Activated T-helper 2 cell treated with anti-CD3 and anti-CD28 coated beads, Interferon-gamma antibody, Interleukin-2, Interleukin-4, amounts not matched to agents 10 μg/mL and 5 μg/mL and 100 μg/mL, durations not matched to agents 14 hours and 24 hours and 36 hours (primary cell): ENCODE results near the gene TDRD10. TPM values are rescaled to one million over a fixed set of nuclear protein-coding genes. Genes with fewer than 3 reads are reported as not detected.

ENCODE experiments used
- DNase-seq: peaks from one replicate; pipeline ENCODE4 v3.0.0; 2021; ENCODE audit warnings: low spot score
- H3K27ac Mint-ChIP-seq: one replicate; pipeline ENCODE4 v1.8.0; 2021; ENCODE audit warnings: mixed read lengths
- H3K27me3 Mint-ChIP-seq: one replicate; pipeline ENCODE4 v1.8.0; 2021; ENCODE audit warnings: low read depth, mixed read lengths
- H3K36me3 Mint-ChIP-seq: one replicate; pipeline ENCODE4 v1.8.0; 2021; ENCODE audit warnings: low read depth, mixed read lengths
- H3K4me1 Mint-ChIP-seq: one replicate; pipeline ENCODE4 v1.8.0; 2021; ENCODE audit warnings: low read depth, mixed read lengths
- H3K4me3 Mint-ChIP-seq: one replicate; pipeline ENCODE4 v1.8.0; 2021; ENCODE audit warnings: low read depth, mild to moderate bottlenecking, moderate library complexity, mixed read lengths
- H3K9me3 Mint-ChIP-seq: one replicate; pipeline ENCODE4 v1.8.0; 2021; ENCODE audit warnings: mixed read lengths
- intact Hi-C: fragments of 100-400 bp; cut with micrococcal nuclease; formaldehyde crosslinking; loops from one replicate; pipeline ENCODE4 v1.15.1; 2023
- total RNA-seq: library from RNA; stranded (reverse); gene quantifications from 2 replicates; pipeline ENCODE4 v1.2.3, GENCODE V29; 2022

TDRD10 gene, protein sequence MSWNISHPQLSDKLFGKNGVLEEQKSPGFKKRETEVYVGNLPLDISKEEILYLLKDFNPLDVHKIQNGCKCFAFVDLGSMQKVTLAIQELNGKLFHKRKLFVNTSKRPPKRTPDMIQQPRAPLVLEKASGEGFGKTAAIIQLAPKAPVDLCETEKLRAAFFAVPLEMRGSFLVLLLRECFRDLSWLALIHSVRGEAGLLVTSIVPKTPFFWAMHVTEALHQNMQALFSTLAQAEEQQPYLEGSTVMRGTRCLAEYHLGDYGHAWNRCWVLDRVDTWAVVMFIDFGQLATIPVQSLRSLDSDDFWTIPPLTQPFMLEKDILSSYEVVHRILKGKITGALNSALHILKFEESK
- total RNA-seq: not detected in 2 replicates

DNA sequence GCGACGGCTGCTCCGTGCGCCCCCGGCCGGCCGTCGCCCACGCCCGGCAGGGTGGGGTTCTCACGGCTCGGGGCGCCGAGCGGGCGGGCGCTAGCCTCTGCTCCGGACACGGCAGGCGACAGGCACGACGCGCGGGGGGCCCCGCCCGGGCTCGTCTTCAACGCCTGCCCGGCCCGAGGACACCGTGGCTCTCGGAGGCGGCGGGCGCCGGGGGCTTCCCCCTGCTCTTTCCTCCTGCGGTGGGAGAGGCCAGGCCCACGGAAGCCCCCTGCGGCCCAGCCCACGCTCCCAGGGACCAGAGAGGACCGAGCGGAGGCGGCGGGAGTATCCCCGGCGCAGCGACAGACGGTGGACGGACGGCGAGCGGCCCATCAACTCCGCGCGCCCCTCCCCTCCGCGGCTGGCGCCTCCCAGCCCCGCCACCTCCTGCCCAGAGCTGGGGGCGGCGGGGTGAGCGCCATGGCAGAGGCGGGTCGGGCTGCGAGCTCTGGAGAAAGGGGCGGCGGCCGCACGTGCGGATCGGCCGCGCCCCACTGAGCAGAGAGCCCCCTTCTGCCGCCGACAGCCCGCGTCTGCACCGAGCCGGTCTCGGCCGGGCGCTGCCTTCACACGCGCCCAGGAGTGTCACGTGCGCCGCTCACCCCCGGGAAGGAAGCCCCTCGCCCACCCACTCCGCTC, at the start of gene TDRD10, which contains the start of gene SHE:
TSS of gene TDRD10 (plus strand) at position 154 of the 678 bp plus-strand sequence. CDS start 4,685 bp downstream, outside the sequence.
TSS of gene SHE (minus strand) at position 347 of the 678 bp plus-strand sequence. CDS start 386 bp downstream, outside the sequence.
- intact Hi-C loops: no loop called here
- Mint-ChIP-seq H3K4me3 (peak within 1 kb of the TSS; percentile 15), H3K9me3 (no peaks in the 10 kb centered on the region), H3K36me3 (no peaks in the 10 kb centered on the region), H3K4me1 (peaks cover 4% of the 10 kb centered on the region), H3K27me3 (peaks cover 67% of the 10 kb centered on the region), H3K27ac (no peak within 1 kb of the TSS)
- no peak for DNase-seq

DNA sequence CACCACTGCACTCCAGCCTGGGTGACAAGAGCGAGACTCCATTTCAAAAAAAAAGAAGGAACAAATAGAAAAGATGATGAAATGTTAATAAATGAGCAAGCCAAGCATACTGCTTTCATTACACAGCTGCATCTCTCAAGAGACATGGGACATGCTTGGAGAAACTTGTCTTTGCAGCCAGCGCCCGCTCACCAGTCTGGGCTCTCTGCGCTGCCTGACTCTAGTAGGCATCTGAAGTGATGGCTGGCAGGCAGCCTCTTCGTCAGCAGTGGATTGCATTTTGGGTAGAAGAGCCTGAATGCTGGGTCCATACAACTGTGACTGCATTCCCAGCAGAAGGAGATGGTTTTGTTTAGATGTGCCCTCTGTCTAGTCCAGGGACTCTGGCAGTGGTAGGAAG, 48.9 kb upstream of the TDRD10 start:
- Mint-ChIP-seq H3K9me3 (no peaks in the 10 kb centered on the region), H3K36me3 (peaks cover 27% of the 10 kb centered on the region), H3K27ac (no peak overlapping the region), H3K27me3 (peaks cover 39% of the 10 kb centered on the region), H3K4me1 (peaks cover 22% of the 10 kb centered on the region), H3K4me3 (no peak overlapping the region)
- DNase-seq: no peak
- intact Hi-C loops: no loop called here

DNA sequence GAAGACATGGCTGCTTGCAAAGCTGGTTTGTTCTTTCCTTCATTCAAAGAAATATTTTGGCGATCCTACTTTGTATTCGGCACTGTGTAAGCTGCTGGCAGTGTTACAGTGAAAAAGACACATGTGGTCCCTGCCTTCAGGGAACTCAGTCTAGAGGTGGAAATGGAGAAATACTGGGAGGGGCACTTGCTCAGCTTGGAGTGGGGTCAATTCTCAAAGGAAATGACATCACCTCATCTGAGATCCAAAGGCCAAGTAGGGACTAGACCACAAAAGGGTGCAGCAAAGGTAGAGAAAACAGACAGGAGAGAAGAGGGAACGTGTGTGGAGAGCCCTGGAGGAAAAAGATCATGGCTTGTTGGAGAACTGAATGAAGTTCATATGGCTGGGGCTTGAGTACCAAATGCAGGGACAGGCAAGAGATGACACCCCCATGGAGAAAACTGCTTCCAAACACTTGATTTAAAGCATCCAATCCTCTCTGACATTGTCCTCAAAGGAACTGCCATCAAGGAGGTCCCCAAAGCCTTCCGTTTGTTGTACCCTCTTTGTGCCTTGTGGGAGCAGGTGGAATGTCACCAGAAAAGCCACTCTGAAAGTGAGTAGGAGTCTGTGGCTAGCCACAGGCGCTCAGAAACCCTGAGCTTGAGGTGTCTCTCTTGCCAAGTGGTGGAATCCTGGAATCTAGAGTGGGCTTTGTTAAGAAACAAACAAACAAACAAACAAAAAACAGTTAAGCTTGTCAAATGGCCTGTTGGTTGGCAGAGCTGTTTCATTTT, 48.3 kb upstream of the TDRD10 start:
- H3K4me1 Mint-ChIP-seq: peaks cover 22% of the 10 kb centered on the region
- peaks cover 27% of the 10 kb centered on the region for H3K36me3 Mint-ChIP-seq

DNA sequence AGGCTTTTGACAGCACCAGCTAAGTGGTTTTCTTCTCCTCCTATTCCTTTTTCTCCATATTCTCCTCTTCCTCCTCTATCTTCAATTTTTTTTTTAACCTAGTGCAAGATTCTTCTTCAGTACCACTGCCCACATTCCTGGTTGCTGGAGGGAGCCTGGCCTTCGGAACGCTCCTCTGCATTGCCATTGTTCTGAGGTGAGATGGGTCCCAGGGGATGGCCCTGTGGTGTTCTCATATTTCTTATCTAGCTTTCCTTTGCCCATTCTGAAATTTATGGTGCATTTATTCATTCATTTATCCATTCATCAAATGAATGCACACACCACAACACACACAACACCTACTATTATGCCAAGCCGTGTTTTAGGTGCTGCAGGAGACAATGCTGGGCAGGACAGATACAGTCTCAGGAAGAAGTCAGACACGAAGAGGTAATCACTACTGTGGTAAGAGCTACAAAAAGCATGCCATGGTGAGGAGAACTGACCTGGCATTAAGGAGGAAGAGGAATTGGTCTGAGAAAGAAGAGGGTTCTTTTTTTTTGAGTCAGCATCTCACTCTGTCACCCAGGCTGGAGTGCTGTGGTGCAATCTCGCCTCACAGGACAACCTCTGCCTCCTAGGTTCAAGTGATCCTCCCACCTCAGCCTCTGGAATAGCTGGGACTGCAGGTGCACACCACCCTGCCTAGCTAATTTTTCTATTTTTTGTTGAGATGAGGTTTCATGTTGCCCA, 47.5 kb upstream of the TDRD10 start:
- Mint-ChIP-seq H3K36me3 (peaks cover 27% of the 10 kb centered on the region), H3K4me1 (peaks cover 22% of the 10 kb centered on the region), H3K9me3 (no peaks in the 10 kb centered on the region), H3K4me3 (no peak overlapping the region), H3K27me3 (peaks cover 36% of the 10 kb centered on the region), H3K27ac (no peak overlapping the region)
- intact Hi-C loops: no loop called here
- no peak for DNase-seq

More for the DNA sequence above, 48.3 kb upstream of the TDRD10 start:
- H3K9me3 Mint-ChIP-seq: no peaks in the 10 kb centered on the region
- no peak for DNase-seq
- no peak overlapping the region for H3K4me3 Mint-ChIP-seq
- peaks cover 37% of the 10 kb centered on the region for H3K27me3 Mint-ChIP-seq
- H3K27ac Mint-ChIP-seq: no peak overlapping the region
- intact Hi-C loops: no loop called here

DNA sequence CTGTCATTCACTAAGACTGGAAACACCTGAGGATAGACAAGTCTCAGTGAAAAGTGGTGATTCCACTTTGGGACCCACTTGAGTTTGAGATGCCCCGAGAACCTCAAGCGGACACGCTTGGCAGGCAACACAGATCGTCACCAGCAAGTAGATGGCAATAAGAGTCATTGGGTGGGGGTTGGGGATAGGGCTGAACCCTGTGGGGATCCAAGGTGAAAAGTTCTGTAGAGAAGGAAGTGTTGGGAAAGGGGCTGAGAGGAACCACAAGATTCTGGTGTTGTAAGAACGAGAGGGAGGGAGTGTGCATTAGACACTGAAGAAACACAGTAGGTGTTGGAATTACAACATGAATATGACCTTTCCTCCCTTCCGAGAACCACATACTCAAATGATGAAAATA, 45.4 kb upstream of the TDRD10 start:
- no peak for DNase-seq
- intact Hi-C loops: no loop called here
- peaks cover 27% of the 10 kb centered on the region for H3K36me3 Mint-ChIP-seq
- H3K27ac Mint-ChIP-seq: no peak overlapping the region
- peaks cover 29% of the 10 kb centered on the region for H3K4me1 Mint-ChIP-seq
- no peaks in the 10 kb centered on the region for H3K9me3 Mint-ChIP-seq
- no peak overlapping the region for H3K4me3 Mint-ChIP-seq
- peaks cover 26% of the 10 kb centered on the region for H3K27me3 Mint-ChIP-seq

DNA sequence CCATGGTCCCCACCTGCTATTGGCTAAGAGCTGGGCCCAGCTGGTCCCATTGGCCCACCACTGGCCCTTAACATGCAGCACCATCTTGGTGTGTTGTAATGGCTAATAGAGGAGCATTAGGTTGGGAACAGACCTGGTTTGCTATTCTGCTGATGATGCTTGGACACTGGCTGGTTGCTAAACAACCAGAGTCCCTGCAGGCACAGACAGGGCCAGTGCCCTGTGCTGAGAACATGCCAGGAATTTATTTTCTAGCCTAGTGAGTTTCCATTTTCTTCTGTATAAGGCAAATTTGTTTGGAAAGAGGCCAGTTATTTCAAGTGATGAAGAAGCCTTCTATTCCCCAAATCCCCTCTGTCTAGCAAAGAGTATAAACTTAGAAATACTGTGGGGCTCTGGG, 42.9 kb upstream of the TDRD10 start:
- Mint-ChIP-seq H3K9me3 (no peaks in the 10 kb centered on the region), H3K4me1 (peaks cover 34% of the 10 kb centered on the region), H3K27ac (no peak overlapping the region), H3K27me3 (peaks cover 6% of the 10 kb centered on the region), H3K4me3 (no peak overlapping the region), H3K36me3 (peaks cover 15% of the 10 kb centered on the region)
- intact Hi-C loops: no loop called here
- DNase-seq: no peak

DNA sequence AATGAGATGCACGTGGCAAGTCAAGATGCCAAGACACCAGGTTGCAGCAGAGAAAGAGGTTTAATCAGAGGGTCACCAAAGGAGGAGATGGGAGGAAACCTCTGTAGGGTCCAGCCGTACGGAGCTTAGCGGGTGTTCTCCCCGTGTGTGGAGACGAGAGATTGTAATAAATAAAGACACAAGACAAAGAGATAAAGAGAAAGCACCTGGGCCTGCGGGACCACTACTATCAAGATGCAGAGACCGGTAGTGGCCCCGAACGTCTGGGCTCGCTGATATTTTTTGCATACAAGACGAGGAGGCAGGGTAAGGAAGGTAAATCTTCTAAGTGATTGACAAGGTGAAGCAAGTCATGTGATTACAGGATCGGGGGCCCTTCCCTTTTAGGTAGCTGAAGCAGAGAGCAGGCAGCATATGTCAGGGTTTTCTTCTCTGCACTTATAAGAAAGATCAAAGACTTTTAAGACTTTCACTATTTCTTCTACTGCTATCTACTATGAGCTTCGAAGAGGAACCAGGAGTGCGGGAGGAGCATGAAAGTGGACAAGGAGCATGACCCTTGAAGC, 41.2 kb upstream of the TDRD10 start:
- Mint-ChIP-seq H3K9me3 (no peaks in the 10 kb centered on the region), H3K4me3 (no peak overlapping the region), H3K4me1 (peaks cover 34% of the 10 kb centered on the region), H3K27ac (no peak overlapping the region), H3K27me3 (peaks cover 5% of the 10 kb centered on the region), H3K36me3 (peaks cover 6% of the 10 kb centered on the region)
- intact Hi-C loops: loop anchor here (5.0 kb wide), 1 partner anchor 123 kb away; no protein-coding TSS in a partner anchor
- DNase-seq: no peak

DNA sequence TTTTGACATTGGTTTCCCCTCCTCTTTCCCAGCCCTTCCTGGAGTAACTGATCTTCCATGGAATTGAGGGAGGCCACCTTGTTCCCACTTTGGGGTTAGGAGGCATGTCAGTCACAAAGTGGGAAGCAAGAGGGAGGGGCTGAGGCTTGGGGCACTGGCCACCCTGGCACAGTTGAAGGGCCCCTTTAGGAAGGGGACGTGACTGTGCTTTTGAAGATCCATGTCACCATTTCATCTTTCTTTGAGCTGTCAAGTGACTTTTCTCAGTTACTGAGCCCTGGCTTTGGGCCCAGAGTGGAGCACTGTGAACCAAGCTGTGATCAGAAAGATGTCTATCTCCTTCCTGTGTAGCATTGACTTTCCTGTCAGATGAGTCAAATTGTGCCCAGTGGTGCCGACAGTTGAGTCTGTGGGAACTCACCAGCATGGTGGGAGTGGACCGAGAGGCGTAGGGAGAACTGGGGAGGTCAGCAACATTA, 38.5 kb upstream of the TDRD10 start:
- peaks cover 57% of the 10 kb centered on the region for H3K4me1 Mint-ChIP-seq
- intact Hi-C loops: loop anchor here (1.0 to 5.0 kb wide), 4 partner anchors 24 to 126 kb away; no protein-coding TSS in a partner anchor
- no peaks in the 10 kb centered on the region for H3K27me3 Mint-ChIP-seq
- peak overlapping the region; percentile 67 for H3K27ac Mint-ChIP-seq
- no peaks in the 10 kb centered on the region for H3K36me3 Mint-ChIP-seq
- peak; percentile 66 for DNase-seq
- H3K9me3 Mint-ChIP-seq: no peaks in the 10 kb centered on the region
- peak overlapping the region; percentile 11 for H3K4me3 Mint-ChIP-seq

DNA sequence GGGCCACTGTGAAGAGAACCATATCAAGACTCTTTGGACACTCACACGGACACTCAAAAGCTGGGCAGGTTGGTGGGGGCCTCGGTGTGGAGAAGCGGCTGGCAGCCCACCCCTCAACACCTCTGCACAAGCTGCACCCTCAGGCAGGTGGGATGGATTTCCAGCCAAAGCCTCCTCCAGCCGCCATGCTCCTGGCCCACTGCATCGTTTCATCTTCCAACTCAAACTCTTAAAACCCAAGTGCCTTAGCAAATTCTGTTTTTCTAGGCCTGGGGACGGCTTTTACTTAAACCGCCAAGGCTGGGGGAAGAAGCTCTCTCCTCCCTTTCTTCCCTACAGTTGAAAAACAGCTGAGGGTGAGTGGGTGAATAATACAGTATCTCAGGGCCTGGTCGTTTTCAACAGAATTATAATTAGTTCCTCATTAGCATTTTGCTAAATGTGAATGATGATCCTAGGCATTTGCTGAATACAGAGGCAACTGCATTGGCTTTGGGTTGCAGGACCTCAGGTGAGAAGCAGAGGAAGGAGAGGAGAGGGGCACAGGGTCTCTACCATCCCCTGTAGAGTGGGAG, 36.3 kb upstream of the TDRD10 start:
- no peak overlapping the region for H3K27ac Mint-ChIP-seq
- H3K27me3 Mint-ChIP-seq: no peaks in the 10 kb centered on the region
- no peaks in the 10 kb centered on the region for H3K9me3 Mint-ChIP-seq
- H3K4me3 Mint-ChIP-seq: no peak overlapping the region
- no peaks in the 10 kb centered on the region for H3K36me3 Mint-ChIP-seq
- intact Hi-C loops: no loop called here
- H3K4me1 Mint-ChIP-seq: peaks cover 53% of the 10 kb centered on the region
- DNase-seq: no peak

DNA sequence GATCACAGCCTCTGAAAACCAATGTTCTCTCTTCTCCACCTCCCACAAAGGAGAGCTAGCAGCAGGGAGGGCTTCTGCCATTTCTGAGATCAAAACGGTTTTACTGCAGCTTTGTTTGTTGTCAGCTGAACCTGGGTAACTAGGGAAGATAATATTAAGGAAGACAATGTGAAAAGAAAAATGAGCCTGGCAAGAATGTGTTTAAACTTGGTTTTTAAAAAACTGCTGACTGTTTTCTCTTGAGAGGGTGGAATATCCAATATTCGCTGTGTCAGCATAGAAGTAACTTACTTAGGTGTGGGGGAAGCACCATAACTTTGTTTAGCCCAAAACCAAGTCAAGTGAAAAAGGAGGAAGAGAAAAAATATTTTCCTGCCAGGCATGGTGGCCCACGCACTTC, 35.8 kb upstream of the TDRD10 start:
- no peak overlapping the region for H3K4me3 Mint-ChIP-seq
- H3K27me3 Mint-ChIP-seq: no peaks in the 10 kb centered on the region
- H3K9me3 Mint-ChIP-seq: no peaks in the 10 kb centered on the region
- H3K36me3 Mint-ChIP-seq: no peaks in the 10 kb centered on the region
- intact Hi-C loops: no loop called here
- H3K4me1 Mint-ChIP-seq: peaks cover 49% of the 10 kb centered on the region
- no peak for DNase-seq
- H3K27ac Mint-ChIP-seq: no peak overlapping the region

DNA sequence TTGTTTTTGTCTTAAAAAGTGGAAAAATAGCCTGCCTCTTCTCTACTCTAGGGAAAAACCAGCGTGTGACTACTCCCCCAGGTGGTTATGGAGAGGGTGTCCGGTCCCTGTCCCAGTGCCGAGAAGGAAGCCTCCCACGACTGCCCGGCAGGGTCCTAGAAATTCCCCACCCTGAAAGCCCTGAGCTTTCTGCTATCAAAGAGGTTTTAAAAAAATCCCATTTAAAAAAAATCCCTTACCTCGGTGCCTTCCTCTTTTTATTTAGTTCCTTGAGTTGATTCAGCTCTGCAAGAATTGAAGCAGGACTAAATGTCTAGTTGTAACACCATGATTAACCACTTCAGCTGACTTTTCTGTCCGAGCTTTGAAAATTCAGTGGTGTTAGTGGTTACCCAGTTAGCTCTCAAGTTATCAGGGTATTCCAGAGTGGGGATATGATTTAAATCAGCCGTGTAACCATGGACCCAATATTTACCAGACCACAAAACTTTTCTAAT, 35.0 kb upstream of the TDRD10 start:
- H3K36me3 Mint-ChIP-seq: no peaks in the 10 kb centered on the region
- no peaks in the 10 kb centered on the region for H3K27me3 Mint-ChIP-seq
- no peak for DNase-seq
- intact Hi-C loops: no loop called here
- H3K9me3 Mint-ChIP-seq: no peaks in the 10 kb centered on the region
- H3K27ac Mint-ChIP-seq: no peak overlapping the region
- H3K4me3 Mint-ChIP-seq: no peak overlapping the region
- H3K4me1 Mint-ChIP-seq: peaks cover 46% of the 10 kb centered on the region
